ENCODE data around the gene AP3D1.
"Not testable (repeated sequence)": the region's sequence is repeated elsewhere in the genome, so short reads cannot be mapped to it uniquely, and the experiment has no call there.

AP3D1 gene

DNA sequence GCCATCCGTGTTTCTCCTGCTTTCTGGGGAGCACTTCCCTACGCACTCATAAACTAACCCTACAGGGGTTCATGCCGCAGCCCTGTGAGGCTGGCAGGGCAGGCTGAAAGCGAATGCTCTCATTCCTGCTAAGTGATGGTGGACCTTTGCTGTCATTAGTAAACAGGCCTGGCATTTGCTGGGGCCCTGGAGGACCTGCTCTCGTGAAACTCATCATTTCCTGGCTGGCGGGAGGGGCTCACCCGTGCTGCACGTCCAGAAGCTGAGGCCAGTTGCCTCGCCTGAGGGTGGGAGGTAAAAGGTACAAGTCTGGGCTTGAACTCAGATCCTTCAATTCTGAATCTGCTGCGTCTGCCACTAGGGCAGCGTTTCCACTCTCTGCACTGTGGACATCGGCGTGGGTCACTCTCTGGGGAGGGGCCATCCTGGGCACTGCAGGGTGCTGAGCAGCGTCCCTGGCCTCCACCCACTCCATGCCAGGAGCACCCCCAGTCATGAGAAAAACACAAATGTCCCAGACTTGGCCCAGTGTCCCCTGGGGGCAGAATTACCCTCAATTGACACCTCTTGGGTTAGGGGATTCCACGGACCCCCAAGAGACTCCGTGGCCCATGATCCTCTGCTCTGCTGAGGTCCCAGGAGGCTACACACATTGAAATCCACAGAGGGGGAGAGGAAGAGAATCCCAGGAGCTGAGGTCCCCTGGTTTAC, 62.2 kb downstream of the AP3D1 start:
- peak overlapping the region; percentile 88 for H3K4me2 ChIP-seq
- H4K20me1 ChIP-seq = peaks cover 66% of the 10 kb centered on the region
- no peaks in the 10 kb centered on the region for H3K36me3 ChIP-seq
- peaks cover 100% of the 10 kb centered on the region for H3K4me1 ChIP-seq
- H3K27ac ChIP-seq = peak overlapping the region; percentile 95
- no peak for TF ChIP-seq Cebpa-rat (IDR thresholded peaks at IDR 0.05)
- peak overlapping the region; percentile 74 for H3K9ac ChIP-seq
- H3K9me3 ChIP-seq = no peaks in the 10 kb centered on the region
- H3K27me3 ChIP-seq = no peaks in the 10 kb centered on the region
- H3K4me3 ChIP-seq = peak overlapping the region; percentile 44

- Histone ChIP-seq H3K9ac (peak overlapping the region; percentile 78), H3K27ac (peak overlapping the region; percentile 90), H4K20me1 (peaks cover 69% of the 10 kb centered on the region), H3K36me3 (no peaks in the 10 kb centered on the region), H3K9me3 (no peaks in the 10 kb centered on the region), H3K4me1 (peaks cover 100% of the 10 kb centered on the region), H3K4me2 (peak overlapping the region; percentile 88), H3K4me3 (no peak overlapping the region), H3K27me3 (no peaks in the 10 kb centered on the region)
- TF ChIP-seq Cebpa-rat (IDR thresholded peaks at IDR 0.05) = no peak
These were observed 63.7 kb downstream of the AP3D1 start for GRCh38 chr19:2087621-2088100.

DNA sequence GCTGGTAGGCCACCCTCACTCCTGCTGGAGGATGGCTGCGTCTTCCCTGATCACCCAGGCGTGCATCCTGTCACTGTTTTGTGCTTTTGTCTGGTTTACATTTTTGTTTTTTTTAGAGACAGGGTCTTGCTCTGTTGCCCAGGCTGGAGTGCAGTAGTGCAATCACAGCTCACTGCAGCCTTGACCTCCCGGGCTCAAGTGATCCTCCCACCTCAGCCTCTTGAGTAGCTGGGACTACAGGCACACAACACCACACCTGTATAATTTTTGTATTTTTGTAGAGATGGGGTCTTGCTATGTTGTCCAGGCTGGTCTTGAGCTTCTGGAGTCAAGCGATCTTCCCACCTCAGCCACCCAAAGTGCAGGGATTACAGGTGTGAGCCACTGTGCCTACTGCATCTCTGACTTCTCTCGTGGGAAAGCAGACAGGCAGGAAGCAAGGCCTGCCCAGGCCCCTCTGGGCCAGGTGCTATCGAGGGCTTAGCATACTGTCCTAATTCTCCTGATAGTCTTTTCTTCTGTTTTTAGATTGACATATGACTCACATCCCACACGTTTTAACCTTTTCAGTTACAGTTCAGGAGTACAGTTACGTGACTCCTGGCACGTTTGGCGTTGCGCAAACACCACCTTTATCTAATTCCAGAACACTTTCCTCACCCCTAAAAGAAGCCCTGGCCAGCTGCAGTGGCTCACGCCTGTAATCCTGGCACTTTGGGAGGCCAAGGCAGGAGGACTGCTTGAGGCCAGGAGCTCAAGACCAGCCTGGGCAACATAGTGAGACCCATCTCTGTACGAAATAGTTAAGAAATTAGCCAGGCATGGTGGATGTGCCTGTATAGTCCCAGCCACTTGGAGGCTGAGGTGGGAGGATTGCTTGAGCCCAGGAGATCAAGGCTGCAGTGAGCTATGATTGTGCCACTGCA, 64.4 kb downstream of the AP3D1 start:
- peak; percentile 76 for TF ChIP-seq Cebpa-rat (IDR thresholded peaks at IDR 0.05)
- Histone ChIP-seq H4K20me1 (peaks cover 76% of the 10 kb centered on the region), H3K27ac (peak overlapping the region; percentile 90), H3K9ac (peak overlapping the region; percentile 78), H3K4me2 (peak overlapping the region; percentile 88), H3K4me3 (peak overlapping the region; percentile 49), H3K4me1 (peaks cover 100% of the 10 kb centered on the region)
- H3K27me3 ChIP-seq, H3K9me3 ChIP-seq, H3K36me3 ChIP-seq: not testable (repeated sequence)

GRCh38 chr19:2084993-2085720, 66.2 kb downstream of the AP3D1 start:
- peak overlapping the region; percentile 90 for H3K27ac ChIP-seq
- H3K4me1 ChIP-seq = peaks cover 100% of the 10 kb centered on the region
- no peaks in the 10 kb centered on the region for H3K9me3 ChIP-seq
- peaks cover 85% of the 10 kb centered on the region for H4K20me1 ChIP-seq
- H3K9ac ChIP-seq = peak overlapping the region; percentile 58
- no peak for TF ChIP-seq Cebpa-rat (IDR thresholded peaks at IDR 0.05)
- H3K4me2 ChIP-seq = peak overlapping the region; percentile 88
- peaks cover 10% of the 10 kb centered on the region for H3K36me3 ChIP-seq
- peak overlapping the region; percentile 60 for H3K4me3 ChIP-seq
- H3K27me3 ChIP-seq = no peaks in the 10 kb centered on the region

DNA sequence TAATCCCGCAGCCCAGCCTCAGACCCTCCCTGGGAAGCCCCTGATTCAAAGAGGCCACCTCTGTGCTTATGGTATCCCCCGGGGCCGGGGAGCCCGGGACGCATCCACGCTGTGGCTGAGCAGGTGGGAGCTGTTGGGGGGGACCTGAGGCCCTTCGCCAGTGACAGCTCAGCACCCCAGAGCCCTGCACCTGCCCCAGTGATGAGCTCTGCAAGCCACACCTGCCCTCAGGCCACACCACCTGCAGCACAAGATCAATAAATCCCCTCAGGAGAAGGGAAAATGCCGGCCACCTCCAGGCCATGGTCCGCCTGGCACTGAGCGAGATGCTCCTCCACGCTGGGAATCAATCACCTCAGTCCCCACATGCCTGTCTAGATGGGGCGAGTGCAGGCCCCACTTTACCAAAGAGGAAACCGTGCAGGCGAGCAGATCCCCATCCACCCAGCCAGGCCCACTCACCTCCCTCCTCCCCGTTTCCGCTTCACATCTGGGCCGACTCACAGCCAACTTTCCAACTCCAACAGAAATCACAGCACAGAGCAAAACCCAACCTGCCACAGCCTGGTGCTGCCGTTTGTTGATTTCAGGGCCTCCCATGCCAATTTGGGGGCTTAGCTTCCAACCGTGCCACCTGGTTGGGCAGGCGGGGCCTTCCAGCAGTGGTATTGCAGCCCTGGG, 68.1 kb downstream of the AP3D1 start:
- peaks cover 88% of the 10 kb centered on the region for H4K20me1 ChIP-seq
- peaks cover 28% of the 10 kb centered on the region for H3K36me3 ChIP-seq
- peak overlapping the region; percentile 83 for H3K27ac ChIP-seq
- H3K9me3 ChIP-seq = no peaks in the 10 kb centered on the region
- H3K9ac ChIP-seq = peak overlapping the region; percentile 65
- no peaks in the 10 kb centered on the region for H3K27me3 ChIP-seq
- TF ChIP-seq Cebpa-rat (IDR thresholded peaks at IDR 0.05) = no peak
- H3K4me1 ChIP-seq = peaks cover 100% of the 10 kb centered on the region
- peak overlapping the region; percentile 54 for H3K4me3 ChIP-seq
- H3K4me2 ChIP-seq = peak overlapping the region; percentile 88

DNA sequence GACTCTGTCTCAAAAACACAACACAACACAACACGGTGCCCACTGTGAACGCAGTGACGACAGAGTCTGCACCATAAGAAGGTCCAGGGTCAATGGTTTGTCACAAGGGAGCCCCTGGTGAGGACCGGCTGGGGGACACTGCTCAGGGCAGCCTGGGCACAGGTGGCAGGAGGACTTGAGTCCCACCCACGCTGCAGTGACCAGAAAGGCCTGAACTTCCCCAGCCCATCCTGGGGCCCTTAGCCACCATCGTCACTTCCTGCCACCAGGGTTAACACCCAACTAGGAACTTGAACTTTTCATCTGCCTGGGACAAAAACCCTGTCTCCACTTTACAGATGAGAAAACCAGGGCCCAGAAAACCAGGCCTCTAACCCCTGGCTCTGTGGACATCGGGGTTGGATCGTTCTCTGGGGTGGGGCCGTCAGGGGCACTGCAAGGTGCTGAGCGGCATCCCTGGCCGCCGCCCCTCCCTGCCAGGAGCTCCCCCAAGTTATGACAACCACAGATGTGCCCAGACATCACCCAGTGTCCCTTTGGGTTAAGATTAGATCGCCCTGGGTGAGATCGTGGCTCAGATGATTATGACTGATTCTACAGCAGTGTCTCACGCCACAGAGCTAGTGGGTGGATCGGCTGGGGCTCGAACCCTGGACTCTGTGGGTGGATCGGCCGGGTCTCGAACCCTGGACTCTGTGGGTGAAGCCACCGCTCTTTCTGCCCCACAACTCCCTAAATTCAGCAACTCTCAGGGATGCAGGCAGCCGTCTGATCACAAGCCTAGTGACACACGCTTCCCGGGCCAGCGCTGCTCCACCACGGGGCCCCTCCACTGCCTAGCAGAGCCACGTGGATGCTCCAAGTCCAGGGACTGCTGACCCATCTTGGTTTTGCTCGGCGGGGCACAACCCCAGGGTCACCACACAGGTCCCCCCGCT, 69.2 kb downstream of the AP3D1 start:
- peaks cover 88% of the 10 kb centered on the region for H4K20me1 ChIP-seq
- TF ChIP-seq Cebpa-rat (IDR thresholded peaks at IDR 0.05) = no peak
- peak overlapping the region; percentile 83 for H3K27ac ChIP-seq
- H3K4me3 ChIP-seq = no peak overlapping the region
- no peaks in the 10 kb centered on the region for H3K27me3 ChIP-seq
- H3K36me3 ChIP-seq = peaks cover 40% of the 10 kb centered on the region
- H3K9me3 ChIP-seq = no peaks in the 10 kb centered on the region
- peak overlapping the region; percentile 65 for H3K9ac ChIP-seq
- peak overlapping the region; percentile 88 for H3K4me2 ChIP-seq
- peaks cover 100% of the 10 kb centered on the region for H3K4me1 ChIP-seq

DNA sequence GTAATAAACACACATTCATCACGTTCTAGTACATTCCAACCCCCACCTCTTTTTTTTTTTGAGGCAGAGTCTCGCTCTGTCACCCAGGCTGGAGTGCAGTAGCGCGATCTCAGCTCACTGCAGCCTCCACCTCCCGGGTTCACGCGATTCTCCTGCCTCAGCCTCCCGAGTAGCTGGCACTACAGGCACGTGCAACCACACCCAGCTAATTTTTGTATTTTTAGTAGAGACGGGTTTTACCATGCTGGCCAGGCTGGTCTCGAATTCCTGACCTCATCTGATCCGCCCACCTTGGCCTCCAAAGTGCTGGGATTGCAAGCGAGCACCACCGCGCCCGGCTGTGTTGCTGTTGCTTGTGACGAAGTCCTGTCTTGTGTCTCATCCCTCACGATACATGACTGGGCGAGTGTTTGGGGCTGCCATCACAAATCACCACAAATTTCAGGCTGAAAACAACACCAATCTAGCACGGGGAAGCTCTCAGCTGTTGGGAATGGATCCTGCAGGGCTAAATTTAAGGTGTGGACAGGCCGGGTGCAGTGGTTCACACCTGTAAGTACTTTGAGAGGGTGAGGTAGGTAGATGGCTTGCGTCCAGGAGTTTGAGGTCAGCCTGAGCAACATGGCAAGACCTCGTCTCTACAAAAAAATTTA, 70.9 kb downstream of the AP3D1 start:
- no peak for TF ChIP-seq Cebpa-rat (IDR thresholded peaks at IDR 0.05)
- Histone ChIP-seq H3K4me1 (peaks cover 100% of the 10 kb centered on the region), H3K27me3 (no peaks in the 10 kb centered on the region), H3K9ac (no peak overlapping the region), H3K9me3 (no peaks in the 10 kb centered on the region), H3K36me3 (peaks cover 43% of the 10 kb centered on the region), H3K4me2 (peak overlapping the region; percentile 55), H3K27ac (no peak overlapping the region), H3K4me3 (no peak overlapping the region), H4K20me1 (peaks cover 95% of the 10 kb centered on the region)

GRCh38 chr19:2079865-2080301, 71.5 kb downstream of the AP3D1 start:
- Histone ChIP-seq H3K27me3 (no peaks in the 10 kb centered on the region), H3K36me3 (peaks cover 48% of the 10 kb centered on the region), H3K27ac (no peak overlapping the region), H3K9ac (0 out of 2 replicates have a peak overlapping the region, but pooled peaks have one; percentile 29), H3K4me3 (no peak overlapping the region), H3K9me3 (no peaks in the 10 kb centered on the region), H3K4me1 (peaks cover 100% of the 10 kb centered on the region), H3K4me2 (peak overlapping the region; percentile 55), H4K20me1 (peaks cover 97% of the 10 kb centered on the region)
- no peak for TF ChIP-seq Cebpa-rat (IDR thresholded peaks at IDR 0.05)
